NAMALWA (cell line): ENCODE data around the gene SYNRG.

ENCODE experiments used
- DNase-seq: peaks from one replicate; pipeline ENCODE4 v3.0.0-alpha.2; 2015; ENCODE audit warnings: low spot score

SYNRG gene

GRCh38 chr17:37476431-37477120 lies 132.6 kb downstream of the SYNRG start:
- DNase-seq, result no peak

GRCh38 chr17:37475731-37476420 lies 133.3 kb downstream of the SYNRG start:
- no peak for DNase-seq

- DNase-seq, result no peak
Observed at GRCh38 chr17:37470181-37470580, 139.0 kb downstream of the SYNRG start.

GRCh38 chr17:37466471-37466870 lies 142.7 kb downstream of the SYNRG start:
- DNase-seq, result no peak

GRCh38 chr17:37465069-37465616 lies 144.1 kb downstream of the SYNRG start:
- no peak for DNase-seq
